GM18508 (cell line): ENCODE results near the gene CACNA1G.

Source experiments
- ATAC-seq: cut with Tn5 transposase; IDR thresholded peaks from one replicate; pipeline ENCODE4 v1.9.1; 2021; ENCODE audit warnings: moderate number of reproducible peaks; ENCODE audit not compliant: insufficient read depth, unreplicated experiment

The CACNA1G gene

GRCh38 chr17:50627782-50628601 lies 67.5 kb downstream of the CACNA1G start:
- ATAC-seq = no peak

GRCh38 chr17:50629902-50630301 lies 69.4 kb downstream of the CACNA1G start:
- ATAC-seq = no peak

- ATAC-seq = no peak
Measured at GRCh38 chr17:50630524-50631194, 70.1 kb downstream of the CACNA1G start.

- ATAC-seq = no peak
Measured at GRCh38 chr17:50631195-50631907, 70.8 kb downstream of the CACNA1G start.

GRCh38 chr17:50631908-50632571 lies 71.5 kb downstream of the CACNA1G start:
- ATAC-seq = no peak

GRCh38 chr17:50632637-50633036 lies 72.1 kb downstream of the CACNA1G start:
- ATAC-seq = no peak

- no peak for ATAC-seq
Measured at GRCh38 chr17:50633683-50634082, 73.2 kb downstream of the CACNA1G start.

- ATAC-seq = no peak
Measured at GRCh38 chr17:50634224-50634914, 73.9 kb downstream of the CACNA1G start, which contains the start of gene ABCC3. ABCC3 (plus strand) TSS chr17:50634881; CDS start chr17:50634937, 56 bp downstream.

GRCh38 chr17:50634915-50635731 lies 74.6 kb downstream of the CACNA1G start:
- ATAC-seq = no peak

- ATAC-seq = no peak
Measured at GRCh38 chr17:50635732-50635981, 75.1 kb downstream of the CACNA1G start.

- no peak for ATAC-seq
Measured at GRCh38 chr17:50635982-50636803, 75.7 kb downstream of the CACNA1G start.

- no peak for ATAC-seq
Measured at GRCh38 chr17:50636804-50637195, 76.3 kb downstream of the CACNA1G start.

- ATAC-seq = no peak
Measured at GRCh38 chr17:50637829-50638605, 77.5 kb downstream of the CACNA1G start.

- no peak for ATAC-seq
Measured at GRCh38 chr17:50638606-50638965, 78.1 kb downstream of the CACNA1G start.

- ATAC-seq = no peak
Measured at GRCh38 chr17:50638966-50639713, 78.6 kb downstream of the CACNA1G start.

GRCh38 chr17:50640686-50641351 lies 80.3 kb downstream of the CACNA1G start:
- ATAC-seq = no peak

- no peak for ATAC-seq
Measured at GRCh38 chr17:50641357-50641756, 80.8 kb downstream of the CACNA1G start.
